HK-2 (cell line): ENCODE measurements around the gene ZCCHC2.

Experiments
- DNase-seq: peaks from one replicate; pipeline ENCODE4 v3.0.0-alpha.2; 2018; ENCODE audit not compliant: unreplicated experiment

Gene ZCCHC2

GRCh38 chr18:62577765-62578164 is 54.9 kb downstream of the ZCCHC2 start:
- no peak for DNase-seq

- DNase-seq = no peak
These were observed 56.2 kb downstream of the ZCCHC2 start for GRCh38 chr18:62578980-62579511.

- no peak for DNase-seq
These were observed 60.6 kb downstream of the ZCCHC2 start for GRCh38 chr18:62583376-62583775.

GRCh38 chr18:62584241-62585120 is 61.7 kb downstream of the ZCCHC2 start:
- peak; percentile 66 for DNase-seq

GRCh38 chr18:62585274-62586150 is 62.7 kb downstream of the ZCCHC2 start:
- DNase-seq = no peak

GRCh38 chr18:62586151-62586774 is 63.4 kb downstream of the ZCCHC2 start:
- DNase-seq = peak; percentile 6

- no peak for DNase-seq
These were observed 64.1 kb downstream of the ZCCHC2 start for GRCh38 chr18:62586781-62587487.

GRCh38 chr18:62587689-62588088 is 64.9 kb downstream of the ZCCHC2 start:
- DNase-seq = no peak

- no peak for DNase-seq
These were observed 65.4 kb downstream of the ZCCHC2 start for GRCh38 chr18:62588217-62588616.

GRCh38 chr18:62590799-62591590 is 68.2 kb downstream of the ZCCHC2 start:
- DNase-seq = no peak

- no peak for DNase-seq
These were observed 73.5 kb downstream of the ZCCHC2 start for GRCh38 chr18:62596145-62597005.

GRCh38 chr18:62601871-62602270 is 79.0 kb downstream of the ZCCHC2 start:
- DNase-seq = no peak

- no peak for DNase-seq
These were observed 79.9 kb downstream of the ZCCHC2 start for GRCh38 chr18:62602706-62603105.

- no peak for DNase-seq
These were observed 80.4 kb downstream of the ZCCHC2 start for GRCh38 chr18:62603211-62603610.

GRCh38 chr18:62603979-62604378 is 81.2 kb downstream of the ZCCHC2 start:
- DNase-seq = no peak

GRCh38 chr18:62605685-62606084 is 82.9 kb downstream of the ZCCHC2 start:
- DNase-seq = no peak

GRCh38 chr18:62606106-62606505 is 83.3 kb downstream of the ZCCHC2 start:
- DNase-seq = no peak

GRCh38 chr18:62607302-62607701 is 84.5 kb downstream of the ZCCHC2 start:
- no peak for DNase-seq

GRCh38 chr18:62607708-62608428 is 85.0 kb downstream of the ZCCHC2 start:
- no peak for DNase-seq
